HG03045 (cell line): ENCODE measurements around the gene FAM222A.

ENCODE experiments used
- ATAC-seq: cut with Tn5 transposase; IDR thresholded peaks from one replicate; pipeline ENCODE4 v1.9.1; 2021; ENCODE audit warnings: mild to moderate bottlenecking, moderate library complexity; ENCODE audit not compliant: unreplicated experiment

Gene FAM222A

GRCh38 chr12:109724321-109724892 lies 10.8 kb downstream of the FAM222A start:
- no peak for ATAC-seq

GRCh38 chr12:109725321-109726105 lies 11.9 kb downstream of the FAM222A start:
- no peak for ATAC-seq

DNA sequence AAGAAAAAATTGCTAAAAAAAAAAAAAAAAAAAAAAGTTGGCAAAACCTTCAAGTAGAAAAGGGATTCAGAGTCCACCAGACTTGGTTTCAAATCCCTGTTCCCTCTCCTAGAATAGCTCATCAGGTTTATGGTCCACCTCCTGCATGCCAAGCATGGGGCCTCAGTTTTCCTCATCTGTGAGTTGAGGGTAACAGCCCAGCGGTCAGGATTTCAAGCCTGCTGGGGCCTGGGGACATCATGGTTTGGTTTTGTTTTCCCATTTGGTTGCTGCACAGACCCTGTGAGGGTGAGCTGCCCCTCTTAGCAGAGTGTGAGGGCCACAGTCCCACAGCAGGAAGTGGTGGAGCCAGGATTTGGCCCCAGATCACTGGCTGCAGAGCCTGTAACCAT lies 12.5 kb downstream of the FAM222A start:
- ATAC-seq = no peak

DNA sequence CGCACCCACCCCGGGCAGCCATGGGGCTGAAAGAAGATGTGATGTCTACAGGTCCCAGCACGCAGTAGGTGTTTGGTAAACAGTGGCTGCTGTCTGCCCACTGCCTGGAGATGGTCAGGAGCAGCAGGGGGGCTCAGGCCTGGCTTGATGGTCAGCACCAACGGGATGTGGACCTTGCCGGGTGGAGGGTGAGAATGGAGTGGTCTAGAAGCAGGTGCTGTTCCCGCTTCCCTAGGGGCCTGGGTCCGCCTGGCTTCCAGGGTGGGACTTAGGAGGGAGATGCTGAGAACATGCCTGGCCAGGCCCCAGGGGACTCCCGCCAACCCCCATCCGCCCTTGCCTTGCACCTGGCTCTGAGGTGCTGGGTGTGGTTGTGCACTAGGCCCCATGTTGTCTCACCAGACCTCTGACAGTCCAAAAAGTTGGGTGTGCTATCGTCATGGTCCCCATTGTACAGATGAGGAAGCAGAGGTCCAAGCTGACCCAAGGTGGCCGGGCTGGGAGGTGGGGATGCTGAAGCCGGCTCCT lies 12.9 kb downstream of the FAM222A start:
- no peak for ATAC-seq

GRCh38 chr12:109727039-109727723 lies 13.6 kb downstream of the FAM222A start:
- no peak for ATAC-seq

DNA sequence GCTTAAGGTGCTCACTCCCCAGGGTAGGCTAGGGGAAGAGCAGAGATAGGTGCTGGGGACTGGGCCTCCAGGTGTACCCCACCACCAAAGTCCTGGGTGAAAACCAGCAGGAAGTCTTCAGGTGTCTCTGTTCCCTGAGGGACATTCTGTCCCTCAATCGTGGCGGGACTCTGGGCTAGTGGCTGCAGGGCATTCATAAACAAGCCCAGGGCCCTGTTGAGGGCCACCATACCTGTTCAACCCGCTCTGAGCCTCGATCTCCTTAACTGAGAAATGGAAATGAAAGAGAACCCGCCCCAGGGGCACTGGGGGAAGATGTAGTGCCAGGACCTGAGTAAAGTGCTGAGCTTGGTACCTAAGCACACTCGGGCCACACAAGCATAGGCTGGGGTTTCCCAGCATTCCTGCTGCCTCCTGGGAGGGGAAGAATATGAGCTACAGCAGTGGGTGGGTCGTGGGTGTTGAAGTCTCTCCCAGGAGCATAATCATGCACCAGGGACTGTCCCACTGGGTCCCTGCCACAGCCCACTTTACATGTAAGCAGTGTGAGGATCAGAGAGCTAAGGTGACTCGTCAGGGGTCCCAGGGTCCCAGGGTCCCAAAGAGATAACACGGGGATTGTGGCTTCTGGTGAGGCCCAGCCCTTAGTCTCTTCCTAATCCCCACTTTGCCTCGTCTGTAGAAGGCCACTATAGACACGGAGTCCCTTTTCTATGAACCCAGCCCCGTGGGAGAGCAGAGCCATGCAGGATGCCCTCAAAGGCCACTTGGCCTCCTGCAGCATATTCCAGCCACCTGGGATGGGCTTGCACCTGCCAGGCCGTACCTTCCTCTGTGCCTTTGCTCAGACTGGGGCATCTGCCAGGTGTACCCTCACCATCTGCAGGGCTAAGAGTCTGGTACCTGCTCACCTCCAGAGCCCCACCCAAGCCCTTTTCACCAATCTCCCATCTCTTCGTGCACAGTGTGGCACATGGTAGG lies 14.4 kb downstream of the FAM222A start:
- no peak for ATAC-seq

DNA sequence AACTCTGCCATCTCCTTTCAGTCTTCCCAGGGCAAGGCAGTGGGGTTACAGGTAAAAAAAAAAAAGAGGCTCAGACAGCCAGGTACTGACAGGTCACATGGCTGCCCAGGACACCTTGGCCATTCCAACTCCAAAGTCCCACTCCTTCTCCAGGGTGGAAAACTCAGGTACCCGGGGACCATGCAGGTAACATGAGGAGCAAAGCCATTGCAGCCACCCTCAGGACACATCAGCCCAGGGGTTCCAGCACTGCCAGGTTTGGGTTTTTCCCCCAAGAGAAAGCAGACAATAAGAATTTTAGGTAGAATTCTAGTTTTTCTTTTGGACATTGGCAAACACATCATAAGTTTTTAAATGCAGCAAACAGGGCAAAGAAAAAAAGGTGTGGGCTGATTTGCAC lies 15.3 kb downstream of the FAM222A start:
- ATAC-seq = no peak

DNA sequence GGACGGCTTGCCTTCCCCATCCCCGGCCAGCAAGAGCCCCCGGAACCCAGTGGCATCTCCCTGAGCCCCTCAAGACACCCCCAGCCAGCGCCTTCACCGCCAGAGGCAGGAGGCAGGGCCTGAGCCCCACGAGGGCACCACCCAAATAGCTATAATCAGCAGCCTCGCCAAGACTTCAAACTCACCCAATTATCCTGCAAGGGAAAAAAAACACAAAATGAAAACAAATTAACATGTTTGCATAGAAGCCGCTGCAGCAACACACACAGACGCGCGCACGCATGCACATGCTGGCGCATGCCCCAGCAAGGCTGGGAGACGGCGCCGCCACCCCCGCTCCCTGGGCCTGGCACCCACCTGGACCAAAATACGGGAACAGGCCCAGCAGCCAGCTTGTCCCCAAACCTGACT lies 15.8 kb downstream of the FAM222A start:
- no peak for ATAC-seq

DNA sequence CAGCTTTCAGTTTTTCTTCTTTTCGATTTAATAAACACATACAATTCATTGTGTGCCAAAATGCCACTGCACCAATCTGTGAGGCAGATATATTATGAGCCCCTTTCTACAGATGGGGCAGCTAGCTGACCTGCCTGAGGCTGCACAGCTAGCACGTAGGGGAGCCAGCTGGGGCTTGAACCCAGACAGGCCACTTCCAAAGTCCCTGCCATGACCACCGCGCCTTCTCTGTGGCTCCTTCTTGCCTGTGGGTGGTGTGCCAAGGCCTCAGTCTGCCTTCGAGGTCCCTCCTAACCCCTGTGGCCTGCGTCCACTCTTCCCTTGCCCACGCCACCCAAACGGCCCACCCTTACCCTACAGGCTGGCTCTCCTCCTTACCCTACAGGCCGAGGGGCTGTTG lies 16.2 kb downstream of the FAM222A start:
- ATAC-seq = no peak

DNA sequence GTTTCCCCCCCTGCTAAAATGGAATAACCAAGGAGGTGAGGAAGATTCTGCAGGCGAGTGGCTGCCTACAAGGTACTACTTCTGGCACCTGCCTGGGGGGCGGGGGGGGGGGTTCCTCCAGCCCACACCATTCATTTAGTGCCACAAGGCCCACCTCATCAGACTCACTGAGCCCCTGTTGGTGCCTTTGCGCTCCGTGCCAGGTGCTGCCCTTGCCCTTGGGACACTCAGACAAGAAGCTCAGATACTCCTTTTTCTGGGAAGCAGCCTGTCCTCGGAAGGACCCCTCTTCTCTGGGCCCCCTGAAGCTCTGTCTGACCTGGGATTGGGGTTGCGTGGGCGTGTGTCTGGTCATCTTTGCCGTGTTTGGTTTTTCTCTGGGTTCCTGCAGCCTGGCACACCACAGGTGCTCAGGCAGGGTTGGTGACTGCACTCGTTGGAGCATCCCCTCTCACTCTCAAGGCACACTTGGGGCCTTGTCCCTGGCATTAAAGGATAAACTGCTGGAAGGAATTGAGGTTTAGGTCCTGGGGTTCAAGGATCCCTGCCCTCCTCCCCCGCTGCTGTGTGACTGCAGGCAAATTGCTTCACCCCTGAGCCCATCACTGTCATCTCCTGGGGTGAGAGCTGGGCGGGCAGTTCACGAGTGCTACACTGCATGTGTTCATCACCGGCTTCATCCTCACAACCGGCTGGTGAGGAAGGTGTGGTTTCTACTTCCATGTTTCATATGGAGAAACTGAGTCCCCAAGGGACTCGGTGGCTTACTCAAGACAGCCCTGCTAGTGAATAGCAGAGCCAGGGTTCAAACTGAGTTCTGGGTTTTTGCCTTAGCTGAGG lies 16.9 kb downstream of the FAM222A start:
- no peak for ATAC-seq

DNA sequence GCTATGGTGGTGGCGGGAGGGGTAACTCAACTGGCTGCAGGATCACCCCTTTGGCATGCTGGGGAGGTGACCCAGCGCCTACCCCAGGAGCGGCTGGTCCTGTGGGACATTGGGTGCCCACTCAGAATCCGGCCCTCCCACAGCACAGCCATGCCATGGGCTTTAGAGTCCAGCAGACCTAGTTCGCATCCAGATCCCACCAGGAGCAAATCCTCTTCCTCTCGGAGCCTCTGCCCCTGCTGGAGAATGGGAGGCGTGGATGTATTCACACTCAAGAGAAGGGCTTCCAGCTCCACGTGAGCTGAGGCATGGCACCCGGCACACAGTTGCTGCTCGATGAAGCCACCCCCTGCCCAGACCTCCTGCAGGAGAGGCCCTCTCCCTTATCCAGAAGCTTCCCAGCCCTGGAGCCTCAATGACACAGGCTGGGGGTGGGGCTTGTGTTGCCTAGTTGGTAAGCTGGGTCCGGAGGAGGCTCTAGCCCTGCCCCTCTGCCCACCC lies 17.7 kb downstream of the FAM222A start:
- ATAC-seq = no peak

DNA sequence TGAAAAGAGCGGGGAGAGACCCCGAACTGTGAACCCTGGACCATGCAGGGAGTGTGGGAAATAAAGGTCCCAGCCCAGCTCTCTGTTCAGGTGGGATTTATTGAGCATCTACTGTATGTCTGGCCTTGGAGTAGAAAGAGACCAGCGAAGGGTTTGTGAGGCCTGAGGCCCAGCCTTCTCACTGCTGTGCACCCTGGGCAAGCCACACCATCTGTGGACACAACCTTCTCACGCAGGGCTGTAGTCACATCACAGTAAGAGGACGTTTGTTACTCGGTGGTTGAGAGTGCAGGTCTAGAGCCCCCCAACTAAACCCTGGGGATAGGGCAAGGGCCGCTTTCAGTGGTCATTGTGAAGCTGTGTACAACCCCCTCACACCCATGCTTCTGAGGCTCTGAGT lies 18.2 kb downstream of the FAM222A start:
- no peak for ATAC-seq

DNA sequence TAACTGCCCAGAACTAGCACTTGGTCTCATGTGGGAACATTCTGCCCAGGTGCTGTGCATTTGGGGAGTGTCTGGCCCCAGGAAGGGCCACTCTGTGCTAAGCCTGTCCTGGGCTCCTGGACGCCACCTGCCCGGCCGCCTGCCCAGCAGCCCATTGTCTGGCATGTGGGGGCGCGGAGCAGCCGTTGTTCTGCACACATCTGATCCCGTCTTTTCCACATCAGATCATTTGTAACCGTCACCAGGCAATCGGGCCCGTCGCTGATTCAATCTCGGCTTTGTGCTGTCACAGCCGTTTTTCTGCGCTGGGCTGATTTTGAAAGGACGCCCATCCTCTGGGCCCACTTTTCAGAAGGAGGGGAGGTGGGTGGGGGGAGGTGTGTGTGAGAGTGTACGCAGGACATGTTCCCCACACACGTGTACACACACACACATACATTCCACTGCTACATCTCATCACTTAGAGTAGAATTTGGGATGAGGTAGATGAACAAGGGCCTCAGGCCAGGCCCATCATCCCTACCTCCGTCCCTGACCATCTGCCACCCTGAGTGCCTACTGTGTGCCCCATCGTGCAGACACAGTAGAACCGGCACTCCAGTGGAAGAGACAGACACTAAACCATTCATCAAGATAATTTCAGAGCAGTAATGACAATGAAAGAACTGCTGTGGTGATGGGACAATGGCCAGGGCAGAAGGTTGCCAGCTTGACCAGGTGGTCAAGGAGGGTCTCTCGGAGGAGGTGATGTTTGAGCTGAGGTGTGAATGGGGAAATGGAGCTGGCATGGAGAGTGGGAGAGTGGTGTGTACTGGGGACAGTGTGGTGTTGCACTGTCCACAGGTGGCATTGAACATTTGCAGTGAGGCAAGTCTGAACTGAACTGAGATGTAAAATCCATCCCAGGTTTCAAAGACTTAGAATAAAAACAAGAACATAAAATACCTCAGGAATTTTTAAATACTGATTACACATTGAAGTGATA lies 19.0 kb downstream of the FAM222A start:
- no peak for ATAC-seq

DNA sequence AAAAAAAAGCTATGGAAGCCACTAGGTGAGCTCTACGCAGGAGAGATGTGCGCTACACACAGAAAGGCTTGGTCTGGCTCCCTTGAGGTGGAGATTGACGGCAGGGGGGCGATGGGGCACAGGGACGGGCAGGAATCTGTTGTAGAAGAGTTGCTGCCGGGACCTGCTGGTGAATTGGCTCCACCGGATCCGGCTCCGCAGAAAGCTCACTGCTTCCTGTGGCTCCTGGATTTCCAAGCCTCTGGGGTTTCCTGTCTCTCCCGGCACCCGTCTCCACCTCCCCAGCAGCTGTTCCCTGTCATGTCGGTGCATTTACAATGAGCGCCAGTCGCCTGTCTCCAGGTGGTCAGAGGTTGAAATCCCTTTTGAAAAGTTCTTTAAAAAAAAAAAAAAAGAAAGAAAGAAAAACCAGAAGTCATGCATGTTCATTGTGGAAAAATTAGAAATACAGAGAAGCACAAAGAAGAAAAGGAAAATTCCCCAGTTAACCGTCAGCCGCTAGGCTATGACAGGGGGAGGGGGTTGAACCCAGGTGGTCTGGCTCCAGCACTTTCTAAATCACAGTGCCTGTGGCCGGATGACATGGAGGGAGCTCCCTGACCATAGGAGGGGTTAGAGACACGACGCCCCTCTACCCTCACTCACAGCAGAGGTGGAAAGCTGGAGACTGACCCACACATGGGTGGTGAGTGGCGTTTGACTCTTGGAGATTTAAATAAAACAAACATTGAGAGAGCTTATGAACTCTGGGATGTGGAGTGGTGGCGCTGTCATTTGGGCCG lies 20.8 kb downstream of the FAM222A start:
- ATAC-seq = no peak

DNA sequence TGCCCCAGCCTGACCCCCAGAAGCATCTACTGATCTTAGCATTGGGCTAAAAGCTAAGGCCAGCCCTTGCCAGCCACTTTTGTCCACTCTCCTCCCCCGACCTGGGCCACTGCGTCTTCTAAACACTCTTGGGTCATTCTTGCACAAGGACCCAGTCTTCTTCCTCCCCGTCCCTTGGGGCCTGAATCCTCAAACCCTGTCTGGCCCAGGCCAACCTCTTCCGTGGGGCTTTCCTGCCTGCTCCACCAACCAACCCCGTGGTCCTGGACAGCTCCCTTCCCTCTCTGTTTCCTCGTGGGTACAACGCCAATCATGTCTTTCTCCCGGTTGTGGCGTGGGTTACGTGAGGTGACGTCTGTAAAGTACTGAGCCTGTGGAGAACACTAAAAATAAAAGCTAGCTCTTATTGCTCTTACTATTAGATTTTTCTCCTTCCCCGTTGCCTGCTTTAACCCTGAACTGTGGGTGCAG lies 21.5 kb downstream of the FAM222A start:
- ATAC-seq = no peak

DNA sequence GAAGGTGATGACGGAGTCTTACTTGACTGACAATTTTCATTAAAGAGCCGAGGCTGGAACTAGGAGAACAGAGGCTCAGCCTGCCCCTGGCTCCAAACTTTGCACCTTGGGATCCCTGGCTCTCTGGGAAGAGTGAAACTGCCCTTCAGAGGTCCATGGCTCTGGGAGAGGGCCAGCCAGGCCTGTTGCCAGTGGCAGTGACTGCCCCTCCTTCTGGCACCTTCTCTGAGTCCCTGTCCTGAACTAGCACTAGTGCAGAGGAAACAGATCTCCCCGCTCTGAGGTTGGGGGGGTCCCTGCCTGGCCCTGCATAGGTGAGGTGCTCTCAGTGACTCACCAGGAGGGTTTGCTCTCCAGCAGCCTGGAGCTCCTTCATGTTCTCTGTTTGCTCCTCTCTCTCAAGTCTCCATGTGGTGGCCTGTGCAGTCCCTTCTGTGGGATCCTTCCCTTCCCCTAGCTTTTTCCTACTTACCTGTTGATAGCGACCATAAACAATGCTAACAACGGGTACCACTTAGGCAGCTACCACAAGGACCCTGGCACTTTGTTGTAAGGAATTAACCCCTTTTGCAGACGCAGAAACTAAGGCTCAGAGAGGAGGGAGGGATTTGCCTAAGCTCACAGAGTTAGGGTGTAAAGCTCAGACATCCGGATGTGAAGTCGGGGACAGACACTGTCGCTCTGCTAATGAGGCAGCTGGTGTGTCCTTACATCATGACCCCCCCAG lies 22.4 kb downstream of the FAM222A start:
- no peak for ATAC-seq

DNA sequence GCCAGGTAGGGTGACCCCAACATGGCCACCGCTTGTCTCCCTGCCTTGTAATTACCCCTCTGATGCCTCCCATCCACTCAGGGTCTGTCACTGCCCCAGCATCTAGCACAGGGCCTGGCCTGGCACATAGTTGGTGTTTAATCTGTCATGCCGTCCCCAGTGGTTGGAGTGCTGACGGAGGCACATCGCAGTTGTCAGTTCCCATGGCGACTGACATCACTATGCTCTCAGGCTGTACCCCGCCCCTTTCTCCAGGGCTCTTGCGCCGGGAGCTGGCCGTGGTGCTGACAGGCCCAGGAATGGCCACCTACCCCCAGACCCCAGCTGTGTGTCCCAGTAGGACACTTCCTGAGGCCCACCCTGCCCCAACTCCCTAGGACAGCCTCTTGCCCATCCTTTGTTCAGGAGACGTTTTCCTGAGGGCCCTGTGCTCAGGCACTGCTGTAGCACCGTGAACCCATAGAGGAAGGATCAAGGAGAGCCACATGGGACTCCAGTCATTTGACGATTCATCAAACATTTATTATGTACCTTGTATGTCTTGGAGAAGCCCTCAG lies 23.0 kb downstream of the FAM222A start:
- no peak for ATAC-seq
